Measurements from ENCODE around the gene ABL1.

- TF ChIP-seq, protein P1, sequence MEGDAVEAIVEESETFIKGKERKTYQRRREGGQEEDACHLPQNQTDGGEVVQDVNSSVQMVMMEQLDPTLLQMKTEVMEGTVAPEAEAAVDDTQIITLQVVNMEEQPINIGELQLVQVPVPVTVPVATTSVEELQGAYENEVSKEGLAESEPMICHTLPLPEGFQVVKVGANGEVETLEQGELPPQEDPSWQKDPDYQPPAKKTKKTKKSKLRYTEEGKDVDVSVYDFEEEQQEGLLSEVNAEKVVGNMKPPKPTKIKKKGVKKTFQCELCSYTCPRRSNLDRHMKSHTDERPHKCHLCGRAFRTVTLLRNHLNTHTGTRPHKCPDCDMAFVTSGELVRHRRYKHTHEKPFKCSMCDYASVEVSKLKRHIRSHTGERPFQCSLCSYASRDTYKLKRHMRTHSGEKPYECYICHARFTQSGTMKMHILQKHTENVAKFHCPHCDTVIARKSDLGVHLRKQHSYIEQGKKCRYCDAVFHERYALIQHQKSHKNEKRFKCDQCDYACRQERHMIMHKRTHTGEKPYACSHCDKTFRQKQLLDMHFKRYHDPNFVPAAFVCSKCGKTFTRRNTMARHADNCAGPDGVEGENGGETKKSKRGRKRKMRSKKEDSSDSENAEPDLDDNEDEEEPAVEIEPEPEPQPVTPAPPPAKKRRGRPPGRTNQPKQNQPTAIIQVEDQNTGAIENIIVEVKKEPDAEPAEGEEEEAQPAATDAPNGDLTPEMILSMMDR (IDR thresholded peaks at IDR 0.05; ENCODE audit: insufficient read depth, low read depth, low read length), result no peak
- TF ChIP-seq EZH2 (IDR thresholded peaks at IDR 0.05; ENCODE audit: insufficient read depth, low read length), result no peak
These were observed 80.0 kb downstream of the ABL1 start for GRCh38 chr9:130915096-130915447.

Data from astrocyte (in vitro differentiated cells and primary cell).